Left cardiac atrium (tissue), 4 donors: Measurements from ENCODE around the gene P3H3. TPM values are rescaled to one million over a fixed set of nuclear protein-coding genes. Genes with fewer than 3 reads are reported as not detected.

Experiments used
- ATAC-seq, 2 donors: fragments of 200-7000 bp; cut with Tn5 transposase; one replicate each; pipeline ENCODE4 v1.9.1; 2020; ENCODE audit warnings: mild to moderate bottlenecking in 2 of 2, moderate library complexity in 2 of 2
- DNase-seq: peaks from one replicate; pipeline ENCODE4 v3.0.0-alpha.2; 2020
- intact Hi-C, 2 donors: fragments of 100-400 bp; cut with DNase I; formaldehyde crosslinking; loops; one replicate each; pipeline versions ENCODE4 v1.14.1 to v1.15.1; 2022 to 2023
- total RNA-seq, 2 donors: library from RNA; stranded (reverse); fragmentation: NEBNext Ultra II Directional; extraction: Animal tissue kit (Norgen Biotek cat#: 25700); gene quantifications; one replicate each; pipeline ENCODE4 v1.2.1, GENCODE V29; 2021
- donor health status: DM: no; HTN: yes; CAD: no.
- donor health status: DM: no; HTN: yes; CAD: no; lungs with severe emphysema.
- donor health status: DM: yes; HTN: yes; CAD: no.
- donor health status: Dilated cardiomyopathy.

The P3H3 gene
- total RNA-seq, 2 donors from 2014 or later, result 13.2 to 22.3 TPM

GRCh38 chr12:6834873-6835272 lies 6.7 kb downstream of the P3H3 start:
- DNase-seq (no peak), ATAC-seq (no peak)
- intact Hi-C loops, result no loop called here

DNA sequence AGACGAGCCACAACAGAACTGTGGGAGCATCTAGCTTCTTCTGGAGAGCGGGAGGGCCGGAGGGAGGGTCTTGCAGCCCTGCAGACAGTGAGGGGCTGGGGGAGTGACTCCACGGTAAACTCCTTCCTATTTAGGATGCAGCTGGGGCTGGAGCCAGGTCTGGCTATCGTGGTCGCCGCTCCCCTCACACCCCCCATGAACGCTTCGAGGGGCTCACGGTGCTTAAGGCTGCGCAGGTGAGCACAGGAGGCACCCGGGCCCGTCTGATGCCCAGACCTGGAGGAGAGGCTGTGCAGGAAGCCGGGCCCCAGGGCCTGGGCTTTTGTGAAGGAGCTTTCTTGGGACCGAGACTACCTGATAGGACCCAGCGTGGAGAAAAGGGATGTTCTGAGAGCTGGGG lies 8.6 kb downstream of the P3H3 start:
- intact Hi-C loops, result no loop called here
- ATAC-seq, result no peak
- DNase-seq, result no peak

DNA sequence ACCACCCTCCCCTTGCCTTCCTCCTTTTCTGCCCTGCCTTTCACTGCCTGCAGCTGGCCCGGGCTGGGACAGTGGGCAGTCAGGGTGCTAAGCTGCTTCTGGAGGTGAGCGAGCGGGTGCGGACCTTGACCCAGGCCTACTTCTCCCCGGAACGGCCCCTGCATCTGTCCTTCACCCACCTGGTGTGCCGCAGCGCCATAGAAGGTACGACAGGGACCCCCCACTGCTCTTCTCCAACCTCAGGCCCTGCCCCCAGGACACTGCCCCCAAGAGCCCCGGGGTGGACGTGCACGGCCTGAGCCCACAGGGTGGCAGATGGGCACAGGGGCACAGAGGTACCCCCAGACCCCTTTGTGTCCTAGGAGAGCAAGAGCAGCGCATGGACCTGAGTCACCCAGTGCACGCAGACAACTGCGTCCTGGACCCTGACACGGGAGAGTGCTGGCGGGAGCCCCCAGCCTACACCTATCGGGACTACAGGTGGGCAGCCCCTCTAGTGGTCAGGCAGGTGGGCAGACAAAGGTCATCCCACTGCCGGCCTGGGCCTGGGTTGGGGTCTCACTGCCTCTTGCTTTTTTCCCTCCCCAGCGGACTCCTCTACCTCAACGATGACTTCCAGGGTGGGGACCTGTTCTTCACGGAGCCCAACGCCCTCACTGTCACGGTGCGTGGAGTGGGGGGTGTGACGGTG lies 9.3 kb downstream of the P3H3 start:
- intact Hi-C loops, result no loop called here
- DNase-seq (no peak), ATAC-seq (no peak)

DNA sequence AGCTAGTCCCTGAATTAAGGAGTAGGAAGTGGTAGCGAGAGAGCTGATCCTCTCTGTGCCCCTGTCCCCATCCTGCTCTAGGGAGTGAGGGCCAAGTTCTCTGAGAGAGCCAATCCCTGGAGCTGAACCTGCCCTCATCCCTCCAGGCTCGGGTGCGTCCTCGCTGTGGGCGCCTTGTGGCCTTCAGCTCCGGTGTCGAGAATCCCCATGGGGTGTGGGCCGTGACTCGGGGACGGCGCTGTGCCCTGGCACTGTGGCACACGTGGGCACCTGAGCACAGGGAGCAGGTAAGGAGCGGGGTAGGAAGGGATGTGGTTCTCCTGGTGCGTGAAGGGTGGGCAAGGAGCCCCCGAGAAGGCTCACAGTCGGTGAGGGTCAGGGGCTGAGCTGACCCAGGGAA lies 10.6 kb downstream of the P3H3 start:
- intact Hi-C loops, result no loop called here
- DNase-seq (no peak), ATAC-seq (no peak)

DNA sequence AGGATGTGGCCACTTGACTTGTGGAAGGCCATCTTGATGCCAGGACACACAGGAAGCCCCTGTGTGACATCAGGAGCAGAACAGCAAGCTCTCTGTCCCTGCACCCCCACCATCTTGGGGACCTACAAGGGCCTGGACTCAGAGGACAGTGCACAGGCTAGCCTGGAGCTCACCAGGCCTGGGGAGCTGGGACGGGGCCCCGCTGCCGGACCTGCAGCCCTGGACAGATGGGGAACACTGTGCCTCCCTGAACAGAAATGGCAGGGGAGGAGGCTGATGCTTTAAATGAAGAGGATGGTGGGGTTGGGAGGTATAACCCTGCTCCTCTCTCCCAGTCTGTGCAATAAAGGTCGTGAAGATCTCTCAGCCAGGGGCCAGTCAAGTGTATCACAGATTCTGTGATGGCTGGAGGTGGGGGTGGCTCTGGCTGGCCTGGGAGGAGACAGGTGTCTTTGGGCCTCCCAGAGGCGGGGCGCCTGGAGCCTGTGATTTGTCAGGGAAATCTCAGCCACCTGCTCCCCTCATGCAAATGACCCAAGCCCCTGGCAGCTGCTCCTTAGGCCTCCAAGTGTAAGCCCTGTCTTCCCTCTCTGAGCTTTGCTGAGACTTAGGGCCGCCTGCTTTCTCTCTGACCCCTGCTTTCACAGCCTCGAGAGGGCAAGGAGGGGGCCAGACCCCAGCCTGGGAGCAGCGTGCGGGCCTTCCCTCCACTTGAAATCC lies 11.4 kb downstream of the P3H3 start:
- ATAC-seq (no peak), DNase-seq (no peak)
- intact Hi-C loops, result no loop called here

GRCh38 chr12:6840330-6840729 lies 12.1 kb downstream of the P3H3 start:
- intact Hi-C loops, result no loop called here
- ATAC-seq (peak; percentile 2 to 18), DNase-seq (no peak)

- ATAC-seq (peak; percentile 34 to 76), DNase-seq (no peak)
- intact Hi-C loops, result no loop called here
These were observed 12.7 kb downstream of the P3H3 start, which contains the start of gene GNB3 for GRCh38 chr12:6840761-6841515. Gene GNB3, plus strand, starts transcription at chr12:6840925. Its CDS starts 363 bp downstream, at chr12:6841288.

DNA sequence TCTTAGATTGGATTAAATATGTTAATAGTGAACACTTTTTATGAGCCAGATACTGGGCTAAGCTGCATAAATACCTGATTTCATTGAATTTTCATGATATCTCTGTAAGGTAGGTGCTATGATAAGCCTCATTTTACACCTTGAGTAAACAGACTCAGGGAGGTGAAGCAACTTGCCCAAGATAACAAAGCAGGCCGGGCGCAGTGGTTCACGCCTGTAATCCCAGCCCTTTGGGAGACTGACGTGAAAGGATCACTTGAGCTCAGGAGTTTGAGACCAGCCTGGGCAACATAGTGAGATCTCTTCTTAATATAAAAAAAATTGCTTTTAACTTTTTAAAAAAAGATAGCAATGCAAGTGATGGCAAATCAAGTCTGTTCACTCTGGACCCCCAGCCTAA lies 13.9 kb downstream of the P3H3 start:
- intact Hi-C loops, result no loop called here
- ATAC-seq, result no peak
- no peak for DNase-seq

DNA sequence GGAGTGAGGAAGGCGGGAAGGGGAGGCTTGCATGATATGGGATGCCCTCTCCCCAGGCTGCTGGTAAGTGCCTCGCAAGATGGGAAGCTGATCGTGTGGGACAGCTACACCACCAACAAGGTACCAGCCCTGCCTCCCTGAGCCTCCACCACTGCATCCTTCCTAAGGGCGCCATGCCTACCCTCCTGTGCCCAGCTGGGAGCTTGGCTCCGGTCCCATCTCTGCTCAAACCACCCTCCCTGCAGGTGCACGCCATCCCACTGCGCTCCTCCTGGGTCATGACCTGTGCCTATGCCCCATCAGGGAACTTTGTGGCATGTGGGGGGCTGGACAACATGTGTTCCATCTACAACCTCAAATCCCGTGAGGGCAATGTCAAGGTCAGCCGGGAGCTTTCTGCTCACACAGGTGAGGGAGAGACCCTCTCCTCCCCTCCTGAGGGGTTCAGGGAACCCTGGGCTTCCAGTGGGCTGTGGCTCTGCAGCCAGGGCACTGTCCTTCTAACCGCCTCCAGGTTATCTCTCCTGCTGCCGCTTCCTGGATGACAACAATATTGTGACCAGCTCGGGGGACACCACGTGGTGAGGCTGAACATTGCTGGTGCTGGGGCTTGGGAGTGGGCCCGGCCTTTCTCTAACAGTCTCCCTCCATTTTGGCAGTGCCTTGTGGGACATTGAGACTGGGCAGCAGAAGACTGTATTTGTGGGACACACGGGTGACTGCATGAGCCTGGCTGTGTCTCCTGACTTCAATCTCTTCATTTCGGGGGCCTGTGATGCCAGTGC lies 15.1 kb downstream of the P3H3 start:
- DNase-seq, result no peak
- intact Hi-C loops, result no loop called here
- no peak for ATAC-seq

- ATAC-seq (no peak), DNase-seq (no peak)
- intact Hi-C loops, result no loop called here
These were observed 17.2 kb downstream of the P3H3 start for GRCh38 chr12:6845395-6845794.

DNA sequence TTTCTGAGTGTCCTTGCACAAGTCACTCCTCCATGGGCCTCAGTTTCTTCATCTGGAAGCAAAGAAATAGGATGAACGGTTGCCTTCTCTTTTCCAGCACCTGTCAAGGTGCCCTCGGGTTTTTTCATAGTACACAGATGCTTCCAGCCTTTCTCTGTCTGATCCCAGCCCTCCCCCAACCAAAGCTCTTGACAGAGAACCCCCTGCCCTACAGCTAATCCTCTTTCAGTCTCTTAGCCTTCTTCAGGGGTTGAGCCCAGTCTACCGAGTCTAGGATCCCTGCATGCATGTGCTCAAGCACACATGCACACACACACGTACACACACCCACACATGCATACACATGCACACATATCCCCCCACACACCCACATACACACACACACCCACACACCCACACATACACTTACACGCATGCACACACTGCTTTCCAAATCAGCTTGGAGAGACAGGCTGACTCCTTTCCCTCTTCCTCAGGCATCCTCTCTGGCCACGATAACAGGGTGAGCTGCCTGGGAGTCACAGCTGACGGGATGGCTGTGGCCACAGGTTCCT lies 18.2 kb downstream of the P3H3 start:
- ATAC-seq, result no peak
- intact Hi-C loops, result no loop called here
- DNase-seq, result no peak

DNA sequence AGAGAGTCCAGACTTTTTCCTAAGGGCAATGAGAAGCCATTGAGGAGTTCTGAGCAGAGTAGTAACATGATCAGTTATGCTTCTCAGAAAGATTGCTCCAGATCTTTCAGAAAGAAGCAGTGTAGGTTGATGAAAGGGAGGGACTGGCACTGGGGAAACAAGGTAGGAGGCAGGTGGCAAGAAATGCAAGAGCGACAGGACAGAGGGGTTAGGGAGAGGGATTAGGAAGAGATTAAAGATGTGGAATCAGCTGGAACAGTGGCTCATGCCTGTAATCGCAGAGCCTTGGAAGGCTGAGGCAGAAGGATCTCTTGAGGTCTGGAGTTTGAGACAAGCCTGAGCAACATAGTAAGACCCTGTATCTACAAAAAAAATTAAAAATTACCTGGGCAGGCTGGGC lies 19.5 kb downstream of the P3H3 start:
- ATAC-seq (no peak), DNase-seq (no peak)
- intact Hi-C loops, result no loop called here

GRCh38 chr12:6849427-6849826 lies 21.2 kb downstream of the P3H3 start:
- intact Hi-C loops, result no loop called here
- DNase-seq (no peak), ATAC-seq (no peak)

- ATAC-seq (no peak), DNase-seq (no peak)
- intact Hi-C loops, result no loop called here
These were observed 21.9 kb downstream of the P3H3 start for GRCh38 chr12:6849976-6850560.

GRCh38 chr12:6850796-6851152 lies 22.6 kb downstream of the P3H3 start:
- intact Hi-C loops, result no loop called here
- no peak for ATAC-seq
- DNase-seq, result no peak

DNA sequence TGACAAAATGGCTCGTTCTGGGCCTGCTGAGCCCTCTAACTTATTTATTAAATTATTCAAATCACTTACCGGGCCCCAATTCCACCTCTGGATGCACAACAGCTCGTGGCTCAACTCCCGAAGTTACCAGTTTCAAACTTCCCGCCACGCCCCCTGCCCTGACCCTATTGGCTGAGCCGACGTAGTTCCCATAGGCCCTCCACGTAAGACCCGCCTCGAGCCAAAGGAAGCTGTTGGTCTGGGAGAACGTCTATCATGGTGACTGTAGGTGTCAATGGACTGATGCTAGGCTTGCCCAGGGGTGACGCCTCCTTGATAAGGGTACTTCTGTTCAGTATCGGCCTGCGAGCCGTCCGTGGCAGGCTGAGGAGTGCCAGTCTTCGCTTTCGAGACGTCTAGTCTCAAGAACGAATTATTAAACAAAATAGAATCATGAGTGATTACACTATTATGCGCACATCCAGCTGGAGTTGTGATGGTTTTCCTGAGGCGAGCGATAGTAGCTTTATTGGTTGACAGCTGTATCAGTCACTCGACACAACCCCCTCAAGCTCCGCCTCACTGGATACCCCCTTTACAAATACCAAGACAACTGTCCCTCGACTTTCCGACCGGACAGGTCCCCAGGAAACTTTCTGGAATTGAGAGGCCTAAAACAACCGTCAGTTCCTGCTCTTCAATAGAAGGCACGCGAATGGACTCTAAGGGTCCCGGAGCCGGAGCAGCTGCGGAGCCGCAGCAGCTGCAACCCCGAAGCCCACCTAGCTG lies 23.1 kb downstream of the P3H3 start, which contains the start of gene CDCA3:
Gene CDCA3 (minus strand): TSS at position 134 of the 768 bp plus-strand sequence. CDS start 334 bp downstream, outside the sequence.
- intact Hi-C loops, result no loop called here
- DNase-seq, result peak; percentile 96
- peak; percentile 82 to 86 for ATAC-seq

GRCh38 chr12:6851921-6852650 lies 23.9 kb downstream of the P3H3 start, which contains the start of gene USP5:
Gene USP5, plus strand, starts transcription at chr12:6852150. Its CDS starts 30 bp downstream, at chr12:6852180.
- peak; percentile 99 for DNase-seq
- peak; percentile 91 to 93 for ATAC-seq
- intact Hi-C loops, result no loop called here
